GM12873 (cell line): ENCODE results near the gene GPR158.

ENCODE experiments used
- CTCF ChIP-seq: IDR thresholded peaks from 2 replicates; pipeline ENCODE4 v1.5.1; 2012; ENCODE audit warnings: low read depth, mild to moderate bottlenecking, moderate library complexity, low read length, control low read depth; ENCODE audit not compliant: insufficient read depth; ENCODE audit errors: missing control alignments

Gene GPR158

GRCh38 chr10:25573316-25573715 is 398.5 kb downstream of the GPR158 start:
- TF ChIP-seq CTCF, result no peak

- no peak for TF ChIP-seq CTCF
Observed at GRCh38 chr10:25575343-25575742, 400.5 kb downstream of the GPR158 start.

GRCh38 chr10:25578061-25578460 is 403.3 kb downstream of the GPR158 start:
- no peak for TF ChIP-seq CTCF

- TF ChIP-seq CTCF, result no peak
Observed at GRCh38 chr10:25582961-25583360, 408.2 kb downstream of the GPR158 start.

- no peak for TF ChIP-seq CTCF
Observed at GRCh38 chr10:25600651-25601050, 425.9 kb downstream of the GPR158 start.

GRCh38 chr10:25604591-25604990 is 429.8 kb downstream of the GPR158 start:
- TF ChIP-seq CTCF, result no peak

- TF ChIP-seq CTCF, result no peak
Observed at GRCh38 chr10:25614652-25615051, 439.9 kb downstream of the GPR158 start.

GRCh38 chr10:25615926-25616325 is 441.1 kb downstream of the GPR158 start:
- TF ChIP-seq CTCF, result no peak
